H9 (cell line): ENCODE results near the gene TPM2. TPM values are rescaled to one million over a fixed set of nuclear protein-coding genes. Genes with fewer than 3 reads are reported as not detected.
A peak's percentile ranks its signal among the peaks of the same experiment; 100 is the strongest.

ENCODE experiments used
- DNase-seq: peaks from one replicate; pipeline ENCODE4 v3.0.0-alpha.2; 2017
- H2AFZ ChIP-seq: one replicate; pipeline ENCODE4 v1.6.1; 2013; ENCODE audit warnings: mild to moderate bottlenecking, low read length, control low read depth, moderate library complexity
- H2AK5ac ChIP-seq: 2 replicates; pipeline ENCODE4 v1.6.1; 2013; ENCODE audit warnings: low read length, control low read depth, mixed read lengths; ENCODE audit not compliant: insufficient read length
- H2BK120ac ChIP-seq: one replicate; pipeline ENCODE4 v1.6.1; 2013; ENCODE audit warnings: low read depth, mild to moderate bottlenecking, low read length, control low read depth, inconsistent platforms; ENCODE audit not compliant: poor library complexity, severe bottlenecking
- H2BK12ac ChIP-seq: 2 replicates; pipeline ENCODE4 v1.6.1; 2013; ENCODE audit warnings: low read length, control low read depth, mixed read lengths, low read depth; ENCODE audit not compliant: insufficient read length
- H2BK15ac ChIP-seq: 2 replicates; pipeline ENCODE4 v1.6.1; 2013; ENCODE audit warnings: low read depth, low read length, control low read depth
- H2BK20ac ChIP-seq: one replicate; pipeline ENCODE4 v1.6.1; 2013; ENCODE audit warnings: low read depth, mild to moderate bottlenecking, low read length, control low read depth, inconsistent platforms; ENCODE audit not compliant: poor library complexity, severe bottlenecking
- H2BK5ac ChIP-seq: 2 replicates; pipeline ENCODE4 v1.6.1; 2013; ENCODE audit warnings: low read length, control low read depth, mixed read lengths; ENCODE audit not compliant: insufficient read length
- H3K14ac ChIP-seq: 2 replicates; pipeline ENCODE4 v1.6.1; 2013; ENCODE audit warnings: low read length, control low read depth; ENCODE audit not compliant: insufficient read depth
- H3K18ac ChIP-seq: 2 replicates; pipeline ENCODE4 v1.6.1; 2013; ENCODE audit warnings: low read depth, mild to moderate bottlenecking, mixed read lengths, low read length, control low read depth; ENCODE audit not compliant: insufficient read length
- H3K23ac ChIP-seq: 2 replicates; pipeline ENCODE4 v1.6.1; 2013; ENCODE audit warnings: low read length, control low read depth, mixed read lengths, low read depth; ENCODE audit not compliant: insufficient read length
- H3K23me2 ChIP-seq: 2 replicates; pipeline ENCODE4 v1.6.1; 2013; ENCODE audit warnings: low read depth, mild to moderate bottlenecking, mixed read lengths, low read length, control low read depth; ENCODE audit not compliant: insufficient read length, poor library complexity, severe bottlenecking
- H3K27ac ChIP-seq: 2 replicates; pipeline ENCODE4 v1.5.1; 2013; ENCODE audit warnings: low read length, control low read depth, mixed read lengths, low read depth; ENCODE audit not compliant: insufficient read length
- H3K27me3 ChIP-seq: 2 replicates; pipeline ENCODE4 v1.6.1; 2013; ENCODE audit warnings: low read length, control low read depth, inconsistent platforms; ENCODE audit not compliant: insufficient read depth
- H3K4ac ChIP-seq: 2 replicates; pipeline ENCODE4 v1.6.1; 2013; ENCODE audit warnings: low read depth, mild to moderate bottlenecking, control low read depth, inconsistent platforms, low read length, moderate library complexity
- H3K4me1 ChIP-seq: 2 replicates; pipeline ENCODE4 v1.6.1; 2013; ENCODE audit warnings: low read length, control low read depth, inconsistent platforms; ENCODE audit not compliant: insufficient read depth
- H3K4me2 ChIP-seq: 2 replicates; pipeline ENCODE4 v1.6.1; 2013; ENCODE audit warnings: low read length, control low read depth, mixed read lengths; ENCODE audit not compliant: insufficient read length, insufficient read depth
- H3K56ac ChIP-seq: 2 replicates; pipeline ENCODE4 v1.6.1; 2013; ENCODE audit warnings: low read depth, mild to moderate bottlenecking, mixed read lengths, low read length, control low read depth; ENCODE audit not compliant: insufficient read length
- H3K79me1 ChIP-seq: 2 replicates; pipeline ENCODE4 v1.6.1; 2013; ENCODE audit warnings: low read depth, mild to moderate bottlenecking, moderate library complexity, low read length, control low read depth, inconsistent platforms; ENCODE audit not compliant: insufficient read depth, poor library complexity, severe bottlenecking
- H3K79me2 ChIP-seq: 2 replicates; pipeline ENCODE4 v1.6.1; 2013; ENCODE audit warnings: low read length, control low read depth, inconsistent platforms; ENCODE audit not compliant: insufficient read depth
- H3K9ac ChIP-seq: 2 replicates; pipeline ENCODE4 v1.6.1; 2013; ENCODE audit warnings: low read length, control low read depth, mixed read lengths; ENCODE audit not compliant: insufficient read length; ENCODE audit errors: extremely low read depth
- H3K9me3 ChIP-seq: one replicate; pipeline ENCODE4 v1.6.1; 2013; ENCODE audit warnings: low read depth, low read length, inconsistent platforms; ENCODE audit not compliant: control insufficient read depth
- H3T11ph ChIP-seq: one replicate; pipeline ENCODE4 v1.6.1; 2013; ENCODE audit warnings: mild to moderate bottlenecking, low read length, control low read depth, inconsistent platforms
- H4K20me1 ChIP-seq: one replicate; pipeline ENCODE4 v1.6.1; 2013; ENCODE audit not compliant: control insufficient read depth, insufficient read length, insufficient read depth
- H4K5ac ChIP-seq: 2 replicates; pipeline ENCODE4 v1.6.1; 2013; ENCODE audit warnings: low read depth, mild to moderate bottlenecking, mixed read lengths, low read length, control low read depth; ENCODE audit not compliant: insufficient read length
- H4K8ac ChIP-seq: replicated peaks from 2 replicates; pipeline ENCODE4 v1.6.1; 2013; ENCODE audit warnings: low read length, control low read depth, mixed read lengths, low read depth; ENCODE audit not compliant: insufficient read length
- H4K91ac ChIP-seq: 2 replicates; pipeline ENCODE4 v1.6.1; 2013; ENCODE audit warnings: low read depth, mild to moderate bottlenecking, moderate library complexity, mixed read lengths, low read length, control low read depth; ENCODE audit not compliant: insufficient read length
- H3K27ac Mint-ChIP-seq, 3 experiments: 2 replicates in 2 of 3; 3 replicates in 1 of 3; pipeline ENCODE4 v1.8.0; 2020 to 2021; ENCODE audit warnings: mixed read lengths in 3 of 3, mild to moderate bottlenecking in 1 of 3, moderate library complexity in 1 of 3
- H3K27me3 Mint-ChIP-seq: 2 replicates; pipeline ENCODE4 v1.8.0; 2021; ENCODE audit warnings: low read depth, mild to moderate bottlenecking, moderate library complexity, mixed read lengths
- H3K36me3 Mint-ChIP-seq, 3 experiments: 2 replicates in 2 of 3; 3 replicates in 1 of 3; pipeline ENCODE4 v1.8.0; 2020 to 2021; ENCODE audit warnings: low read depth in 3 of 3, mixed read lengths in 3 of 3; ENCODE audit not compliant: insufficient read depth in 1 of 3
- H3K4me1 Mint-ChIP-seq, 2 experiments: 2 replicates each; pipeline ENCODE4 v1.8.0; 2020; ENCODE audit warnings: mixed read lengths in 2 of 2
- H3K4me3 Mint-ChIP-seq, 2 experiments: 2 replicates in 1 of 2; 3 replicates in 1 of 2; pipeline ENCODE4 v1.8.0; 2020 to 2021; ENCODE audit warnings: mild to moderate bottlenecking in 2 of 2, mixed read lengths in 2 of 2, moderate library complexity in 1 of 2
- H3K9me3 Mint-ChIP-seq, 2 experiments: 2 replicates in 1 of 2; 3 replicates in 1 of 2; pipeline ENCODE4 v1.8.0; 2020; ENCODE audit warnings: mild to moderate bottlenecking in 2 of 2, mixed read lengths in 2 of 2, moderate library complexity in 1 of 2
- WGBS: extraction: QIAGEN DNeasy Blood & Tissue Kit; methylation state at CpG from one replicate; pipeline ENCODE4 v1.1.7; 2013; ENCODE audit warnings: missing lambda C conversion rate, low lambda C conversion rate, mixed read lengths; ENCODE audit not compliant: insufficient read length; ENCODE audit errors: extremely low coverage; 5-methylcytosine and 5-hydroxymethylcytosine counted together
- total RNA-seq: library from RNA; stranded (reverse); gene quantifications from 2 replicates; pipeline ENCODE4 v1.2.1, GENCODE V29; 2021
- TF ChIP-seq, protein P1 (sequence below): fragments of 200-600 bp; sonication (generic); conservative IDR thresholded peaks from 3 replicates; pipeline ENCODE4 v1.8.0; 2021; ENCODE audit warnings: antibody characterized with exemption, mild to moderate bottlenecking

The TPM2 gene
- total RNA-seq, 1 experiment from 2014 or later = 225 TPM

GRCh38 chr9:35665471-35665818 lies 24.3 kb downstream of the TPM2 start:
- H4K8ac ChIP-seq = no peak overlapping the region
- WGBS = no CpG with 5 or more reads among the region's 5 CpGs
- no peak overlapping the region for H3T11ph ChIP-seq
- H3K18ac ChIP-seq = no peak overlapping the region
- no peak overlapping the region for H3K14ac ChIP-seq
- H3K9ac ChIP-seq = no peak overlapping the region
- H2AK5ac ChIP-seq = no peak overlapping the region
- no peak overlapping the region for H4K5ac ChIP-seq
- no peak overlapping the region for H2BK120ac ChIP-seq
- no peaks in the 10 kb centered on the region for H3K79me2 ChIP-seq
- H2BK12ac ChIP-seq = no peak overlapping the region
- H2BK20ac ChIP-seq = no peak overlapping the region
- H4K20me1 ChIP-seq = no peaks in the 10 kb centered on the region
- H3K27me3 ChIP-seq = no peaks in the 10 kb centered on the region
- H2AFZ ChIP-seq = no peak overlapping the region
- H3K23me2 ChIP-seq = peaks cover 8% of the 10 kb centered on the region
- no peak overlapping the region for H2BK15ac ChIP-seq
- peaks cover 9% of the 10 kb centered on the region for H3K27me3 Mint-ChIP-seq
- H3K4ac ChIP-seq = no peak overlapping the region
- no peak for DNase-seq
- H3K9me3 Mint-ChIP-seq = no peaks in the 10 kb centered on the region
- no peak overlapping the region for H3K27ac ChIP-seq
- TF ChIP-seq, protein P1, sequence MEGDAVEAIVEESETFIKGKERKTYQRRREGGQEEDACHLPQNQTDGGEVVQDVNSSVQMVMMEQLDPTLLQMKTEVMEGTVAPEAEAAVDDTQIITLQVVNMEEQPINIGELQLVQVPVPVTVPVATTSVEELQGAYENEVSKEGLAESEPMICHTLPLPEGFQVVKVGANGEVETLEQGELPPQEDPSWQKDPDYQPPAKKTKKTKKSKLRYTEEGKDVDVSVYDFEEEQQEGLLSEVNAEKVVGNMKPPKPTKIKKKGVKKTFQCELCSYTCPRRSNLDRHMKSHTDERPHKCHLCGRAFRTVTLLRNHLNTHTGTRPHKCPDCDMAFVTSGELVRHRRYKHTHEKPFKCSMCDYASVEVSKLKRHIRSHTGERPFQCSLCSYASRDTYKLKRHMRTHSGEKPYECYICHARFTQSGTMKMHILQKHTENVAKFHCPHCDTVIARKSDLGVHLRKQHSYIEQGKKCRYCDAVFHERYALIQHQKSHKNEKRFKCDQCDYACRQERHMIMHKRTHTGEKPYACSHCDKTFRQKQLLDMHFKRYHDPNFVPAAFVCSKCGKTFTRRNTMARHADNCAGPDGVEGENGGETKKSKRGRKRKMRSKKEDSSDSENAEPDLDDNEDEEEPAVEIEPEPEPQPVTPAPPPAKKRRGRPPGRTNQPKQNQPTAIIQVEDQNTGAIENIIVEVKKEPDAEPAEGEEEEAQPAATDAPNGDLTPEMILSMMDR = 0 out of 3 replicates have a peak, but pooled peaks have one; percentile 8
- no peaks in the 10 kb centered on the region for H3K79me1 ChIP-seq
- no peaks in the 10 kb centered on the region for H3K9me3 ChIP-seq
- H3K23ac ChIP-seq = no peak overlapping the region
- H3K56ac ChIP-seq = no peak overlapping the region
- no peaks in the 10 kb centered on the region; the same call in 1 of the 2 replicates for H3K4me1 ChIP-seq
- H4K91ac ChIP-seq = no peak overlapping the region
- H3K36me3 Mint-ChIP-seq = peaks cover 20 to 29% (median 24%) of the 10 kb centered on the region in 3 experiments
- peak overlapping the region; percentile 80 to 83 for H3K4me3 Mint-ChIP-seq
- H3K4me2 ChIP-seq = no peak overlapping the region
- no peak overlapping the region for H2BK5ac ChIP-seq
- H3K27ac Mint-ChIP-seq = peak overlapping the region in 1 of 3 experiments; percentile 60; a peak in 1 of 7 replicates
- H3K4me1 Mint-ChIP-seq = peaks cover 21 to 33% of the 10 kb centered on the region in 2 experiments
